DOHH2 (cell line): ENCODE measurements around the gene NDUFA8.

Experiments
- CTCF ChIP-seq: fragments of 200-600 bp; sonication (generic); IDR thresholded peaks from one replicate; pipeline ENCODE4 v1.5.1; 2014; ENCODE audit warnings: antibody characterized with exemption, mild to moderate bottlenecking, low read depth, low read length; ENCODE audit not compliant: poor library complexity, severe bottlenecking
- EZH2phosphoT487 ChIP-seq: fragments of 200-600 bp; sonication (generic); IDR thresholded peaks from 2 replicates; pipeline ENCODE4 v1.6.1; 2017; ENCODE audit warnings: borderline replicate concordance, mild to moderate bottlenecking, antibody characterized with exemption, low read length, moderate library complexity, mixed read lengths

GRCh38 chr9:122204055-122204454 is 44.5 kb upstream of the NDUFA8 start:
- TF ChIP-seq CTCF (no peak), EZH2phosphoT487 (no peak)
